Islet of Langerhans (tissue), 1 donor: Measurements from ENCODE around the gene TTLL10.

ENCODE experiments used
- FAIRE-seq: peaks from one replicate; lab custom pipeline; 2011; peaks lifted over from hg19 to GRCh38; lab: Jason Lieb, UNC

TTLL10 gene

DNA sequence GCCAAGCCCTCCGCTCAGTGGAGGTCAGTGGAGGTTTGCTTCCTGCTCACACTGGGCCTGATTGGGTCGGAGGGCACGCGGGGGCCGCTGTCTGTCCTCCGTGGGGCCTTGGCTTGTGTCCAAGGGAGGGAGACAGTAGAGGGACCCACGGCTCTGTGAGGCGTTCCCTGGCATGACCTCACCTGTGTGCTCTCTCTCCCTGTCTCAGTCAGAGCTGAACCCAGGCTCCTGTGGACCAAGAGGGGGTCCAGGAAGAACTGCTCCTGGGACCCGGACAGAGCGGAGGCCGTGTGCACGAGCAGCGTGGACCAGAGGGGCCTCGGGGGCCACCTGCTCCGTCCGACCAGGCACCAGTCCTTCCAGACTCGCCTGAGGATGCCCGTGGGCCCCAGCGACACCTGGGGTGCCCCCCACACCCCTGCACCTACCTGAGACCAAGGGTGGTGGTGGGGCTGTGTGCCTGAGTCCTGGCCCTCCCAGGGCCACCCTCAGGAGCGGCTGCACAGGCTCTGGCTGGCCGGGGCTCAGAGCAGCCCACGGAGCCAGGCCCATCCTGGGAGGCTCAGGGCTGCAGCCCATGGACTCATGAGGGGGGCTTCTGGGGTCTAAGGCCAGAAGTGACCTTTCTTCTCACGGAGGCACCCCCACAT, 13.3 kb upstream of the TTLL10 start:
- no peak for FAIRE-seq

DNA sequence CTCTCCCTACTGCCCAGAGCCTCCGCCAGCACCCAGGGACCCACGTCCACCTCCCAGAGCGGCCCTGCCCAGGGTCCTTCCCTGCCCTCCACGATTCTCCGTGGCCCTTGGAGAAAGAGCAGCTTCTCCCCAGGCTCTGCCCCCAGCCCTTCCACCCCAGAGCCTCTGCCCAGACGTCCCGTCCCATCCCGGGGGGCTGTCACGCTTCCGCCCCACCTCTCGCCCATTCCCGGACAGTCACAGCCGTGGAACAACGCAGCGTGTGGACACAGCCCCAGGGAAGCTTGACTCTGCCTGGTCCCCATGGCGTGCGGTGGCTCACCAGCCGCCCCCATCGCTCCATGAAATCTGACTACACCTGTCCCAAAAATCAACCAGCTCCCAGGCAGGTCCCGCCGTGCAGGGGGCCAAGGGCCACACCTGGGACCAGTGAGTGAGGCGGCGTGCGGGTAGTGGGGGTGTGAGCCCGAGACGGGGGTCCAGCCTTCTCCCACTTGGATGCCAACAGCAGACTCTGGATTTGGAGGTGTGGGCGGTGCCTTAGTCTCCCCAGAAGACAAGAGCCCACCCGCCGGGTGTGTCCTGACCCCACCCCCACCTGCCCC, 12.5 kb upstream of the TTLL10 start:
- FAIRE-seq = no peak

DNA sequence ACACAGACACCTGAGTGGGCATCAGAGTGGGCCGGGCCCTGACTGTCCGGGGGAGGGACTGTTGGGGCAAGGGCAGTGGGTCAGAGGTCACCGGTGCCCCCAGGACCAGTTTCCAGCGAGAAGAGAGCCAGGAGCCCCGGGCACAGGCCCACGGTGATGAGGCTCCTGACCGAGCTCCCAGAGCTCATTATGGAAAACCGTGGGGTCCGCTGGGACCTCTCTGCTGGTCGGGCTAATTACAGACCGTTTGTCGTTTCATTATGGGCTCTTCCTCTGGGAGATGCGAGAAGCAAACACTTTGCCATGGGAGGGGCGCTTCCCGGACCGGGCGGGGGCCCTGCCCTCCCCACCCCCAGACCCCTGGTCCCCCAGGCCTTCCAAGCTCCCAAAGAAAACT, 12.0 kb upstream of the TTLL10 start:
- no peak for FAIRE-seq

DNA sequence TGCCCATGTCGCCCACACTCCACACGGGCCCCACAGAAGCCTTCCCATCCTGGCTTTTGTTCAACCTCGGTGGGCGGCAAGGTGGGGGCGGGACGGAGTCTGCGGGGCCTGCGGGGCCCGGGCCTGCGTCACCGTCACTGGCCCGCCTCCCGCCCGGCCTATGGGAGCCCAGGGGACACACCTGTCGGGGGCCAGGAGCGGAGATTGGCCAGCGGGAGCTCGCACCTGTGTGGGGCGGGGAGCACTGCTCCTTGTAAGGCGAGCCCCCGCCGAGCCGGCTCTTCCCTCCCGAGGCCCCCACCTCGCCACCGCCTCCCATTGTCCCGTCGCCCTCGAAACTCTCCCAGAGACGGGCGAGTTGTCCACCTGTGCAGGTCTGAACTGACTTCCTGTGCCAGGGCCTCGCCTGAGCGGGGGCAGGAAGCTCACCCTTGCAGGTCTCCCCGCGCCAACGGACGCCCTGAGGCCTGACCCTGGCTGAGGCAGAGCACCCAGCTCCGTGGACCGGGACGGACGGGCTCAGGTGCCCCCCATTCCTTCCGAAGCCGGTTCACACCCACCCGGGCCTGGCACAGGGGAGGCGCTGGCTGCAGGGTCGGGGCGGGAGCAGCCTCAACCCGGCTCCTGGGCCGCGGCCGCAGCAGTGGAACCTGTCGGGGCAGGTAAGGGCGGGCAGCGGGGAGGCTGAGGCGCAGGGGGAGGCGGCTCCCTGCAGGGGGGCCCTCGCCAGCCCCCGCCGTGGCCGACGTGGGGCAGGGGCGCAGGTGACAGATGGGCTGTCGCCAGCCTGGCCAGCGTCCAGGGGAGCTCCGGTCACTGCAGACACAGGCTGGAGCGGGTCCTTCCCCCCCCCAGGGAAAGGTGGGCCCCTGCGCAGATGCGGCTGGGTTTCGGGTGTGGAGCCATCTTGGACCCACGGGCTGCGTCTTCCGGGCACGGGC, 10.8 kb upstream of the TTLL10 start:
- FAIRE-seq = no peak

DNA sequence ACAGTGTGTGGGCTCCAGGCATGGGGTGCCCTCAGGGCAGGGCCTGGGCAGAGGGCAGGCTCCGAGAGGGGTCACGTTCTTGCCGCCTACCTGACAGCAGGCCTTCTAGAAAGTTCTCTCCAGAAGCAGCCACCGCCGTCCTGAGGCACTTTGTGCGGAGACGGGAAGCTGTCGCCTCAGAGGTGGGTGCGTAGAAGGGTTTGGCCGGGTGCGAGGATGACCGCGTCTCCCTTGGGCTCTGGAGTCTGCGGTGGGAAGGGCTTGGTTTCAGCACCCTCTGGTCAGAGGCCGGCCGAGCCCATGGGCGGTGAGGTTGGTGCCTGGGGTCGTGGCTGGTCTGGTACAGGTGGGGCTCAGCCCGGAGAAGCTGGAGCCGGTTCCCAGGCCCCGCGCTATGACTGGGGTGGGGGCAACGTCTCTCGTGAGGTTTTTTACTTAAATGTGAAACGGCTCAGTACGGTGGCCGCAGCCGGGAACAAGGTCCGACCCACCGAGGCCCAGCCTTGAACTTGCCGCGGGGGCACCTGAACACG, 10.1 kb upstream of the TTLL10 start:
- FAIRE-seq = no peak

DNA sequence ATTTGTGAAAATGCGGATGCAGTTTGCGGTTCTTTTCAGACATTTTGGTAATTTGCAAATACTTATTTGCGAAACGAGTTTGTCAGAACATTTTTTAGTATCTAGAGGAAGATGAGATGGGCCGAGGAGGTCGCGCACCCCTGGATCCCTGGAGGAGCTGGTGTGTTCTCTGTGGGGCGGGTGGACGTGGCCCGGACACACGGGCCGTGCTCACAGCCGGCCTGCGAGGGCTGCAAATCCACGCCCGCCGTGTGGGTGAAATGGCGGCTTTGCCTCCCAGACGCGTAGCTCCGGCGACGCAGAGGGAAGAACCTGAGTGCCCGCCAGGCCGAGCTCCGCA, 9.3 kb upstream of the TTLL10 start:
- no peak for FAIRE-seq

DNA sequence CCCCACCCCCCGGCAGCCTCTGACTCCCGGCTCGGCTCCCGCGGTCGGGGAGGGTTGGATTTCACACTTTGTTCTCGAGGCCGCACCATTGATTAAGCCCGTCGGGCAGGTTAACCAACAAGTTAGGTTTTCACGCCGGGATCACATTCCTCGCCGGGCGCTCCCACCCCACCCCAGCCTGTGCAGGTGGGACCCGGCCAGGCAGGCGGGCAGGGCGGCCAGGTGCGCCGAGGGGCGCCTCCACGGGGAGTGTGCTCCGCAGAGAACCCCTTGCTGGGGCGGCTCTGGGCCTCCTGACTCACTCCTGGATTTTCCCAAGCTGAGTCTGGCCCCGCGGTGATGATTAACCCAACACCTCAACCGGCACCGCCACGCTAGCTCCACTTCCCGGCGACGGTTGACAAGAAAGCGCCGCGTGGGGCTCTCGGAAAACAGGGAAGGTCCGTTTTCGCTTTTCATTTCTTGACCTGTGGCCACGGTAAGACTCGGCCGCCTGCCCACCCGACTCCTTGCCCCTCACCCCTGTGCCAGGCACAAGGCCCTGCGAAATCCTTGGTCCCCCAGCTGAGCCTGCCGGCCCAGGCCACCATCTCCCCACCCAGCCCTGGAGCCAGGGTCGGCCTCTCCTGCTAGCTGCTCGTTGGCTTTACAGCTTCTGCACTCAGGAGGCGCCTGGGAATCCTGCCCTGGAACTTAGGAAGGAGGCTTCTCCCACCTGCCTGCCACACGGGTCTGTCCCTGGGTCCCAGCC, 8.8 kb upstream of the TTLL10 start:
- FAIRE-seq = no peak

DNA sequence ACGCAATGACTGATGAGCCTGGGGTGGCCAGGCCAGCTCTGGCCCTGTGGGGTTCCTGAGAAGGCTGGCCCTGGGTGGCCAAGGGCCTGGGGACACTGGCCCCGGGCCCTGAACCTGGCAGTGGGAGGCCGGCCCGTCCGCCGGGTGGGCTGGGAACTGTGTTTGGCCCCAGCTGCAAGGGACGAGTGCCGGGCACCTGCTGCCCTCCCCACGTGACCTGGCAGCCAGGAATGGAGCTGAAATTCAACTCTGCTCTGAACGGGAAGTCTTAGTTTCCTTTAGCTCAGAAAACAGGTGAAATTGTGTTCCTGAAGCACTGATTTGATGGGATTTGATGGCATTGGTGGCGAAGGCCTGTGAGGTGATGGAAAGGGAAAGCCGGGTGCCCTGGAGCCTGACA, 8.2 kb upstream of the TTLL10 start:
- no peak for FAIRE-seq

DNA sequence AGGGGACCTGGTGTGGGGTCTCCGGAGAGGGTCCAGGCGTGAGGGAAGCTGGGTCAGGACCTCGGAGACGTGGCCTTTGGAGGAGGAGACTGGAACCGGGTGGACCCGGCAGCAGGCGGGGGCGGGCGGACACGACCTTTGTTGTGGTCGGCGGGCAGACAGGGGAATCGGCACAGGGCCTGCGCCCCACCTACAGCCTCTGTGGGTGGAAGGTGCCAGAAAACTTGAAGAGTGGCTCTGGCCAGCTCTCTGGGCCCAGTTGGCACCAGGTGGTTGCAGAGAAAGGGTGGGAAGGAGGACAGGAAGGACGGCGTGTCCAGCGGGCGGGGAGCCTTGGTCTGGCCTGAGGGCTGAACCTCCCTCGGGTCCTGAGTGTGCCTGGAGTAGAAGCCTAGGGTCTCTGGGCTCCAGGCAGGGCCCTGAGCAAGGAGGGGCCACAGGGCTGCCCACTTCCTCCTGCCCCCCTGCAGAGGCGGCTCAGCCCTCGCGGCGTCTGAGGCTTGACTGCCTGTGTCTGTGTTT, 7.7 kb upstream of the TTLL10 start:
- FAIRE-seq = no peak

DNA sequence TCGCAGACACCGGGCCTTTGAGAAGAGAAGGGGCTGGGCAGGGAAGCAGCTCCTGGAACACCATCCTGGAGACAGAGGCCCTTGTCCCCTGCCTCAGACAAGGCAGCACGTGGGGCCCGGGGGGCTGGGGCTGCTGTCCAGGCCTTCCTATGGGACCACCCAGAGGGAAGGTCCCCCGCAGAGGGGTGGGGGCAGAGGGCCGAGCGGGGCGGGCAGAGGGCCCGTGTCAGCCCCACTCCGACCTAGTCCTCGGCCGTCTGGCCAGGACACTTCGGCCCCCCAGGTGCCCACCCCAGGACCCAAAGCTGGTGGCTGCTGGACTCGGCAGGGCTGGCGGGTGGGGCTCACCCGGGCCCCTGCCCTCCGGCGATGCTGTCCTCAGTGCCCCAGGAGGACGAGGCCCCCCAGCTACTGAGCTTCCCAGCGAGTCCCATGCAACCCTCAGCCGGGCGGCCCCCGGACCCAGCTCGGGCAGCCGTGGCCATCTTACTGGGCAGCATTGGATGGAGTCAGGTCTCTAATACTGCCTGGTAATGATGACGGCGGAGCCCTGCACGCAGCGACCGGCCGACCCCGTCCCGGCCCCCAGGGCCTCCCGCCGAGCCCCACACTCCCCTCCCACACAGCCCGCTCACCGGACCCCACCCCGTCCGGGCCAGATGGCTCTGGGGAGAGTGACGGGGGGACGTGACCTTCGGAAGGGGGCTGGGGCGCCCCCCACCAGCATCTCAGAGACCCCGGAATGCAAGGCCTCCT, 6.9 kb upstream of the TTLL10 start:
- no peak for FAIRE-seq

DNA sequence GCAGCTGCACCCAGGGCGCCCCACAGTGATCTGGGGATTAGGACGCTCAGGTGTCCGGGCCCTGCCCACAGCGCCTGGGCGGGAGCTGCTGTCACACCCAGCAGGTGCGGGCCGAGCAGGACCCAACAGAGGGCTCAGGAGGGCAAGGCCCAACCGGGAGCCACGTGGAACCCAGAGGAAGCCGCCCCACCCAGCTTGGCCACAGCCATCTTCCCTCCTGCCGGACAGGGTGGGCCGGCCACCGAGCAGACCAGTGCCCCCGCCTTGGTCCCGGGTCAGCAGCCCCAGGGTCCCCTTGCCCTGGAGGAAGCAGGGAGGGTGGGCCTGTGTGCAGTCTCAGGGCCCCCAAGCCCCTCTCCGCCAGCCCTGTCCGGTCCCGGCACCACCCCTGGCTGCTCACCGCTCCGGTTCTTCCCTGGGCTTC, 6.3 kb upstream of the TTLL10 start:
- no peak for FAIRE-seq

DNA sequence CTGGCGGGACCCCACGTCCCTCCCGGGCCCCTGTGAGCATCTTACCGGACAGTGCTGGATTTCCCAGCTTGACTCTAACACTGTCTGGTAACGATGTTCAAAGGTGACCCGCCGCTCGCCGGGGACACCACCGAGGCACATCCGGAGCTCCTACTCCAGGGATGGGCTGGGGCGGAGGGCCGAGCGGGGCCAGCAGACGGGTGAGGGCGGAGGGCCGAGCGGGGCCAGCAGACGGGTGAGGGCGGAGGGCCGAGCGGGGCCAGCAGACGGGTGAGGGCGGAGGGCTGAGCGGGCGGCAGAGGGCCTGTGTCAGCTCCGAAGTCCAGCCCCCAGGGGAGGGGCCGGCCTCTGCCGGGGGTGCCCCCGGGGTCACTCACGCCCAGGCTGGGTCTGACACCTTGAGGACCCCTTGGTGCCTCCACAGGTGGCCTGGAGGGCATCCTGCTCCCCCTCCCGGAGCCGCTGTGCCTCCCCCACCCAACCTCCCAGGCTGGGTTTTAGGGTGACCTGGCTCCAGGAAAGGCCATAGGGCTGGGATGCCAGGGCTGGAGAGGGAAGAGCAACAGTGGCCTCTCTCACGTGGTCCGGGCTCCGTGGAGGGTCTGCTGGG, 5.7 kb upstream of the TTLL10 start:
- FAIRE-seq = no peak

DNA sequence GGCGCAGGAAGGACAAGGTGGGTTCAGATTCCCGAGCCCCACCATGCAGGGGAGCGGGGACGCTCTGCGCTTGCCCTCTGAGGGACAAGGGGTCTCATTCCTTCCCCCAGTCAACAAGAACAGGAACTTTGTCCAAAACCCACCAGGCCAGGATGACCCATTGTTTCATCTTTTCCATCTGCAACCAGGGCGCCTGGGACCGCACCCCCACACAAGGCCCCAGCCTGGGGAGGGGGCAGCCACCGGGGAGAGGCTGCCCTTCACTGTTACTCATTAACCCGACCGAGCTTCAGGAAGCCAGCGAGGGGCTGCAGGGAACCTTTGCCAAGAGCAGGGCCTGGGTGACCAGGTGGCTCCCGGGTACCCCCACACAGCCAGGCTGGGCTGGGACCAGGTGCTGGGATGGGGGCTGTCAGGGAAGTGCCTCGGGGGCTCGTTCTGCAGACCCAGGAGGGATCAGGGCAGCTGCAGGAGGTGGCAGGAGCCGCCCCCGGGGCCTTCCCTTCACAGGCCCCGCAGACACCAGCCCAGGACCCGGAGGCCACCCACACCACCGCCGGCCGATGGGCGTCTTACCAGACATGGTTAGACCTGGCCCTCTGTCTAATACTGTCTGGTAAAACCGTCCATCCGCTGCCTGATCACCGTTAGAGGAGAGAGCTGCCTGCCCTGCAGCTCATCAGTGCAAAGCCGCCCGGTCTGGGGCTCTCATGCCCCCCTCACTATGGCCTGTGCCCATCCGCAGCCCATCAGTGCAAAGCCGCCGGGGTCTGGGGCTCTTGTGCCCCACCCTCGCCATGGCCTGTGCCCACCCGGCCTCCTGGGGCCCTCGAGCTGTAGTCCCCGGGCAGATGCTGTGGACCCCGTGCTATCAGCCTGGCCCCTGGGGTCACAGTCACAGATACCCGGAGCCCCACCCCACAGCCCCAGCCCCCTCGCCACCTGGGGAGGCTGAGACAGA, 4.9 kb upstream of the TTLL10 start:
- FAIRE-seq = no peak

DNA sequence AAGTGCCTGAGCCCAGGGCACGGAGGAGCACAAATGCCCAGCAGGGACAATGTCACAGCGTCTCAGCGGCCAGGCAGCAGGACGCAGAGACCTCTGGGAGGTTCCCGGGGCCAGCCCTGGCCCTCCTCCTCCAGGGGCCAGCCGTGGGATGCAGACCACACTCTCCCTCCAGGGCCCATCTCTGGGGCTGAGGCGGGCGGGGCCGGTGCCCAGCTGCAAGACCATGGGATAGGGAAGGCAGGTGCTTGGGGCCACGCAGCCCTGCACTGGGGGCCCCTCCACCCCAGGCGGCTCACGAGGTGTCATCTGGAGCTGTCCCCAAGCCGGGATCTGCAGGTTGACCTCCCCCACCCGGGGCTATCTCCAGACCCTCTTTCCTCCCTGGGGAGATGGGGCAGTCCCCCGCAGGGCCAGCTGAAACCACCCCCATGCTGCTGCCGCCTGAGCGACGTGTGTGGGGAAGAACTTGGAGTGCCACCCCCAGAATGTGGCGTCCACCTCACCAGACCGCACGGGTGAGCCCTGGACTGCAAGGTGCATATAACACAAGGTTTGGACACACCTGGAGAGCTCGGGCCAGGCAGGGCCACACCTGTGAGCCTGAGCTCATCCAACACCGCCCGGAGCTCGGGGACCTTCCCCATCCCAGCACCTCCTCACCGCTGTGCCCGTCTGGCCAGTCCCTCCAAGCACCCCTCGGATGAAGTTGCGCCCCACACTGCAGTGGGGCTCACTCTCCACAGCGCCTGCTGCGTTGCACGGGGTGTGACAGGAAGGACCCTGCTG, 4.1 kb upstream of the TTLL10 start:
- FAIRE-seq = no peak

DNA sequence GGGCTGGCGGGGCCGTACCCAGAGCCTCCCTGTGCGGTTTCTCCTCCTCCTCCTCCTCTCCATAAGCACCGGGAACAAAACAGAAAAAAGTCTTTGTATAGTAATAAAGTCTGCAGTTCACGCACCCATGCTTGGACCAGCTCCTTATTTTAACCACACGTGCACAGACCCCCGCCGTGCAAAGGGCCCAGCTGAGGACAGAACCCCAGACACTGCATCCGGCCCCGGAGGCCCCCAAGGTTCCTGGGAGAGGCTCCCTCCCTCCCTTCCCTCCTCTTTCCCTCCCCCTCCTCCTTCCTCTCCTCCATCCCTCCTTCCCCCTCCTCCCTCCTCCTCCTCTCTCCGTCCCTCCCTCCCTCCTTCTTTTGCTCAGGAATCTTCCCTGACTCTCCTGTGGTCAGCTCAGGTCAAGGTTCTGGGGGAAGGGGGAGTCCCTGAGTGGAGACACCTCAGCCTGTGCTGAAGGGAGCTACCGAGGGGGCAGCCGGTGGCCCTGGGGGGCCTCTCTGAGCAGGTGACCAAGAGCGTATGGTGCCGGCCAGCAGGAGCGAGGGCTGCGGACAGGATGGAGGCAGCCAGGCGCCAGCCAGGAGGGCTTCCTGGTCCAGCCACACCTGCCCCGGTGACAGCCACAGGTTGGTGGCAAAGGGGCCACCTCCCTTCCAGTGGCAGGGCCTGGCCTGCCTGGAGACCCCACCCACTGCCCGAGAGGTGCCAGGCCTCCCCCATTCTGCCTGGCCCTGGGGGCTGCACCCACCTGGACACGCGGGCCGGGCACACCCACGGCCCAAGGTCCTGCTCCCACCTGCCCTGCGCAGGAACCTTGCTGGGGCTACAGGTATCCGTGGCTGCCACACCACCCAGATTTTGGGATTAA, 3.2 kb upstream of the TTLL10 start:
- FAIRE-seq = no peak

DNA sequence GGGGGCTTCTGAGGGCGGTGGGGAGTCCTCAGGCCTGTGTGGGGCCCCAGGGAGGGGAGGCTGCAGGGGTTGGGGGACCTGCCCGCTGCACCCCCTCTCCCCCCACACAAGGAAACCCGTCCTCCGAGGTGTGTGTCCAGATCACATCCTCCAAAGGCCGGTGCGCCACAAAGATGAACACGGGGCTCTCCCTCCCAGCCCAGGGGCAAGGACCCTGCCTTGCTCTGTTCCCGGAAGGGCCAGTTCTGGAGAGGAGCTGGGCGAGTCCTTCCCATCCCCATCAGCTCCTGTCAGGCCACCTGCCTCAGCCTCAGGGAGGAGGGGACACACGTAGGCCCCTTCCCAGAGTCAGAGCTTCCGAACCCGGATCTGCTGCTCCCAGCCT, 2.5 kb upstream of the TTLL10 start:
- FAIRE-seq = no peak

DNA sequence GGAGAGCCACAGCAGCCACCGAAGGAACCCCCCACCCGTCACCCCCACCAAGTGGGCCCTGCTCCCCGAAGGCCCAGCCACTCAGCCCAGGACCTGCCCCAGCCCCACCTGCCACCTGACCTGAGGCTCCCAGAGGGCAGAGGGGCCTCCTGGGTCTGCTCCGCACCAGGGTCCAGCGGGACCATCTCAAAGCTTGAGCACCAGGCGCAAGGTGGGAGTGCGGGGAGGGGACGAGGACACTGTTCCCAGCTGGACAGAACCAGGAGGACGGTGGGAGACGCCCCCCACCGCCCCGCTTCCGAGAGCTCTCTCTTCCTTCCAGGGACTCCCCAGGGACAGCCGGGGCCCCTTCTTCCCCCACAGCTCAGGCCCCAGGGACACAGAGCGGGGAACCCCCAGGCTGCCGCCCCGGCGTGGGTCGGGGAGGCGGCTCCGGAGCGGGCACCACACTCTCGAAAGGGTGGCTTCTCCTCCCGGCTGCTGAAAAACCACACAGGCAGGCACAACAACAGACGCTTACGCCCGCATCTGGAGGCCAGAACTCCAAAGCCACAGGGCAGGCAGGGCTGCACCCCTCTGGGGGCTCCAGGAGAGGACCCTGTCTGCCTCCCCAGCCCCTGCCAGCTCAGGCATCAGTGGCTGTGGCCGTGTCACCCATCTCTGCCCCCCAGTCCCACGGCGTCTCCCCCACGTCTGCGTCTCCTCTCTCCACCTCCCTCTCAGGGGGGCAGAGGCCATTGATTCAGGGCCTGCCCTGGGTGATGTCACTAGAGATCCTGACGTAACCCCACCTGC, 1.9 kb upstream of the TTLL10 start:
- FAIRE-seq = no peak
